ENCODE data around the gene MYOCD.

DNA sequence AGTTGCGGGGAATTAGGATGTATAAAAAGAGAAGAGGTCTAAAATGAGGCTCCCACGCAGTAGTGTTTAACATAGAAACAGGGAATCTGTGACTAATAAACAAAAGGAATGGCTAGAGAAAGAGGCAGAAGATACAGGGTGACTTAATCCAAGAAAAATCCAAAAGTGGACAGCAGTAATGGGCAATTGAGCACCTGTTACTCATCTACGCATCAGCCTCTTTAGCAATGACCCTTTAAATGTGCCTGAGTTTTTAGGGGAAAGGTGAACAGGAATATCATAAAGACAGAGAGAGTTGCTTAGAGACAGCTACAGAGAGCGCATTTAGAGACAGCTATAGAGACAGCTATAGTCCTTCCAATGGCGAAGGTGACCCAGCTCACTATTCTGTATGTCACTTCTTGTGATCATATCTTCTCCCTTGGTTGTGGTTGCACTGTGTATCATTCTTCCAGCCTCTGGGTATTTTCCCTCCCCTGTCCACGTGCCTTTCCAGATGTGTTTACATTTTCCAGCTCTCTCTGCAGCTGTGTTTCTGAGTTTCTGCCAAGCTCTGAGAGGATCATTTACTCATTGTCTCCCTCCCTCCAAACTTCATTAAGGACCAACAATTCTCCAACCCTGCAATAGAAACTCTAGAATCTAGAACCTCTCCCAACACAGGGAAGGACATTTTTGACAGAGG, 61.5 kb downstream of the MYOCD start:
- TF ChIP-seq, protein P1, sequence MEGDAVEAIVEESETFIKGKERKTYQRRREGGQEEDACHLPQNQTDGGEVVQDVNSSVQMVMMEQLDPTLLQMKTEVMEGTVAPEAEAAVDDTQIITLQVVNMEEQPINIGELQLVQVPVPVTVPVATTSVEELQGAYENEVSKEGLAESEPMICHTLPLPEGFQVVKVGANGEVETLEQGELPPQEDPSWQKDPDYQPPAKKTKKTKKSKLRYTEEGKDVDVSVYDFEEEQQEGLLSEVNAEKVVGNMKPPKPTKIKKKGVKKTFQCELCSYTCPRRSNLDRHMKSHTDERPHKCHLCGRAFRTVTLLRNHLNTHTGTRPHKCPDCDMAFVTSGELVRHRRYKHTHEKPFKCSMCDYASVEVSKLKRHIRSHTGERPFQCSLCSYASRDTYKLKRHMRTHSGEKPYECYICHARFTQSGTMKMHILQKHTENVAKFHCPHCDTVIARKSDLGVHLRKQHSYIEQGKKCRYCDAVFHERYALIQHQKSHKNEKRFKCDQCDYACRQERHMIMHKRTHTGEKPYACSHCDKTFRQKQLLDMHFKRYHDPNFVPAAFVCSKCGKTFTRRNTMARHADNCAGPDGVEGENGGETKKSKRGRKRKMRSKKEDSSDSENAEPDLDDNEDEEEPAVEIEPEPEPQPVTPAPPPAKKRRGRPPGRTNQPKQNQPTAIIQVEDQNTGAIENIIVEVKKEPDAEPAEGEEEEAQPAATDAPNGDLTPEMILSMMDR (IDR thresholded peaks at IDR 0.05) = no peak
- TF ChIP-seq POLR2A (IDR thresholded peaks at IDR 0.05) = no peak

All from right lobe of liver (tissue), 4 donors.